Ovary (tissue), 9 donors: Measurements from ENCODE around the gene BCL2L13. TPM values are rescaled to one million over a fixed set of nuclear protein-coding genes. Genes with fewer than 3 reads are reported as not detected.

ENCODE experiments used
- DNase-seq, 5 donors: peaks; one replicate each; pipeline ENCODE4 v3.0.0-alpha.2; 2019 to 2020
- H3K27ac ChIP-seq, 2 donors: fragments of 200-600 bp; one replicate each; pipeline versions ENCODE4 v1.5.1 to v1.8.0; 2019 to 2022
- H3K27me3 ChIP-seq: fragments of 200-600 bp; one replicate; pipeline ENCODE4 v1.8.0; 2022
- H3K36me3 ChIP-seq: fragments of 200-600 bp; sonication (generic); one replicate; pipeline ENCODE4 v1.5.1; 2019
- H3K4me1 ChIP-seq: one replicate; pipeline ENCODE4 v1.8.1; 2013; ENCODE audit warnings: mild to moderate bottlenecking, moderate library complexity; ENCODE audit not compliant: insufficient read depth
- H3K4me3 ChIP-seq: fragments of 200-600 bp; sonication (generic); one replicate; pipeline ENCODE4 v1.5.1; 2017
- H3K9me3 ChIP-seq, 2 donors: fragments of 200-600 bp in 1 of 2; sonication (generic) in 1 of 2; one replicate each; pipeline versions ENCODE4 v1.5.1 to v1.8.1; 2013 to 2019; ENCODE audit warnings: mild to moderate bottlenecking in 1 of 2, moderate library complexity in 1 of 2
- EP300 ChIP-seq: sonication (generic); formaldehyde crosslinking; IDR thresholded peaks from one replicate; pipeline ENCODE4 v1.6.1; 2017; ENCODE audit warnings: antibody characterized with exemption
- POLR2A ChIP-seq: fragments of 450-650 bp; IDR thresholded peaks from one replicate; pipeline ENCODE4 v1.6.1; 2017; ENCODE audit warnings: antibody characterized with exemption, mild to moderate bottlenecking, moderate library complexity
- whole genome bisulfite sequencing, 3 donors: extraction: QIAGEN DNeasy Blood & Tissue Kit in 1 of 3; methylation state at CpG; one replicate each; pipeline versions ENCODE4 v1.1.5 to v1.1.7; 2013 to 2017; 5-methylcytosine and 5-hydroxymethylcytosine counted together
- intact Hi-C, 4 donors: fragments of 100-400 bp; cut with DNase I; formaldehyde crosslinking; loops; one replicate each; pipeline versions ENCODE4 v1.11.0 to v1.15.1; 2022 to 2023
- polyA plus RNA-seq, 2 donors: library from polyadenylated mRNA; stranded (reverse); fragments of 200-250 nt in 1 of 2; fragments of 350-450 nt in 1 of 2; fragmentation: Illumina TruSeq in 1 of 2; extraction: RNeasy Lipid Tissue Mini Kit (QIAGEN cat#74804) in 1 of 2; gene quantifications; one replicate each; pipeline ENCODE4 v1.2.3, GENCODE V29; 2013 to 2014
- total RNA-seq, 7 donors: library from RNA; depleted of rRNA in 2 of 7; stranded (reverse); fragments of >200 nt in 2 of 7; fragmentation: NEBNext Ultra II Directional in 3 of 7; extraction: Animal tissue kit (Norgen Biotek cat#: 25700) in 3 of 7; gene quantifications; one replicate each; pipeline versions ENCODE4 v1.1.0 to v1.2.4, GENCODE V29; 2016 to 2023
- TF ChIP-seq, protein P1 (sequence below), 3 donors: fragments of 450-650 bp in 2 of 3; fragments of 200-600 bp in 1 of 3; IDR thresholded peaks; one replicate each; pipeline versions ENCODE4 v1.5.1 to v1.8.0; 2016 to 2022; ENCODE audit warnings: antibody characterized with exemption in 3 of 3, mild to moderate bottlenecking in 1 of 3
- donor health status: DM: no; HTN: no; CAD: no; lungs with moderate emphysema.
- donor health status: DM: no; HTN: no; CAD: no.
- donor health status: Bipolar disorder and iron deficiency.
- donor health status: DM: yes; HTN: yes; CAD: no.
- donor health status: DM: no; HTN: no; CAD: no.
- donor health status: DM: yes; HTN: yes; CAD: no.

The BCL2L13 gene
- total and polyA plus RNA-seq, 9 donors: 19.9 to 39.5 (median 33.8) TPM

DNA sequence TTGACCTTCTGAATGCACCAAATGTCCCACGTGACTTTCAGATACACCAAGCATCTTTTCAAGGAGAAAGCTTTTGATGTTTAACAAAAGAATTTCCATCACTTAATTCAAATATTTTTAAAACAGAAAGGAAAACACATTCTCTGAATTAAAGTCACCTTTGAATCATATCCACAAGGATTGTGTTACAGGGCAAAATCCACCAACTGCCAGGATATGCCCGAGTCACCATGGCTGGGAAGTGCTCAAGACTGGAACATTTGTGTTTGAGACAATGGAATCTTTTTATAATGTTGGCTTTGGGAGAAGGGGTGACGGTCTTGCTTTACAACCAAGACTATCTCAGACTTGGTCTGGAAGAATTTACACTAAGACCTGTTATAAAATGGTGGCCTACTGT is 94.9 kb downstream of the BCL2L13 start:
- Histone ChIP-seq H3K4me1 (no peaks in the 10 kb centered on the region), H3K27ac (no peak overlapping the region), H3K27me3 (no peaks in the 10 kb centered on the region), H3K4me3 (no peak overlapping the region), H3K36me3 (no peaks in the 10 kb centered on the region), H3K9me3 (no peaks in the 10 kb centered on the region)
- intact Hi-C loops: no loop called here
- no peak for DNase-seq
- WGBS, 3 donors: 58 to 70% (median 68%) methylated on average over 3 of the region's 3 CpGs
- TF ChIP-seq POLR2A (no peak), EP300 (no peak)
- TF ChIP-seq, protein P1, sequence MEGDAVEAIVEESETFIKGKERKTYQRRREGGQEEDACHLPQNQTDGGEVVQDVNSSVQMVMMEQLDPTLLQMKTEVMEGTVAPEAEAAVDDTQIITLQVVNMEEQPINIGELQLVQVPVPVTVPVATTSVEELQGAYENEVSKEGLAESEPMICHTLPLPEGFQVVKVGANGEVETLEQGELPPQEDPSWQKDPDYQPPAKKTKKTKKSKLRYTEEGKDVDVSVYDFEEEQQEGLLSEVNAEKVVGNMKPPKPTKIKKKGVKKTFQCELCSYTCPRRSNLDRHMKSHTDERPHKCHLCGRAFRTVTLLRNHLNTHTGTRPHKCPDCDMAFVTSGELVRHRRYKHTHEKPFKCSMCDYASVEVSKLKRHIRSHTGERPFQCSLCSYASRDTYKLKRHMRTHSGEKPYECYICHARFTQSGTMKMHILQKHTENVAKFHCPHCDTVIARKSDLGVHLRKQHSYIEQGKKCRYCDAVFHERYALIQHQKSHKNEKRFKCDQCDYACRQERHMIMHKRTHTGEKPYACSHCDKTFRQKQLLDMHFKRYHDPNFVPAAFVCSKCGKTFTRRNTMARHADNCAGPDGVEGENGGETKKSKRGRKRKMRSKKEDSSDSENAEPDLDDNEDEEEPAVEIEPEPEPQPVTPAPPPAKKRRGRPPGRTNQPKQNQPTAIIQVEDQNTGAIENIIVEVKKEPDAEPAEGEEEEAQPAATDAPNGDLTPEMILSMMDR (IDR thresholded peaks at IDR 0.05): no peak

DNA sequence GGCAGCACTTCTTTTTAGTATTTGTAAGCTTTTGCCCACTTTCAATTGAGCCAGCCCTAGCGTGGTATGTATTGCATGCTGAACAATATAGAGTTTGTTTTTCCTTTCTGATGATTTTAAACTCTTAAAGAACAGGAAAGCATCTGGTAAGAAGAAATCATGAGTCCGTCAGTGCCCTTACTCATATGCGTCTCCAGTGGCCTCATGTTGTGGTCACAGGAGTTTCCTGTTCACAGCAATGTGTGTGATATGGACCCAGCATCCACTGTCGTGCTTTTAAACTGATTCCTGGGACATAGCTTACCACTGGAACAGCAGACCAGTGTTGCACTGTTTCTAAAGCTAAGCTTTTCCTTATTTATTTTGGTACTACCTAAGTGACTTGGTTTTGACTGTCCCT is 95.6 kb downstream of the BCL2L13 start:
- intact Hi-C loops: no loop called here
- TF ChIP-seq, protein P1 (IDR thresholded peaks at IDR 0.05): no peak
- TF ChIP-seq POLR2A (no peak), EP300 (no peak)
- no peaks in the 10 kb centered on the region for H3K4me1 ChIP-seq
- H3K4me3 ChIP-seq: no peak overlapping the region
- no peaks in the 10 kb centered on the region for H3K27me3 ChIP-seq
- no peak for DNase-seq
- no peaks in the 10 kb centered on the region for H3K9me3 ChIP-seq
- WGBS, 3 donors: 81 to 87% (median 83%) methylated on average over 4 of the region's 4 CpGs
- no peaks in the 10 kb centered on the region for H3K36me3 ChIP-seq
- no peak overlapping the region for H3K27ac ChIP-seq

DNA sequence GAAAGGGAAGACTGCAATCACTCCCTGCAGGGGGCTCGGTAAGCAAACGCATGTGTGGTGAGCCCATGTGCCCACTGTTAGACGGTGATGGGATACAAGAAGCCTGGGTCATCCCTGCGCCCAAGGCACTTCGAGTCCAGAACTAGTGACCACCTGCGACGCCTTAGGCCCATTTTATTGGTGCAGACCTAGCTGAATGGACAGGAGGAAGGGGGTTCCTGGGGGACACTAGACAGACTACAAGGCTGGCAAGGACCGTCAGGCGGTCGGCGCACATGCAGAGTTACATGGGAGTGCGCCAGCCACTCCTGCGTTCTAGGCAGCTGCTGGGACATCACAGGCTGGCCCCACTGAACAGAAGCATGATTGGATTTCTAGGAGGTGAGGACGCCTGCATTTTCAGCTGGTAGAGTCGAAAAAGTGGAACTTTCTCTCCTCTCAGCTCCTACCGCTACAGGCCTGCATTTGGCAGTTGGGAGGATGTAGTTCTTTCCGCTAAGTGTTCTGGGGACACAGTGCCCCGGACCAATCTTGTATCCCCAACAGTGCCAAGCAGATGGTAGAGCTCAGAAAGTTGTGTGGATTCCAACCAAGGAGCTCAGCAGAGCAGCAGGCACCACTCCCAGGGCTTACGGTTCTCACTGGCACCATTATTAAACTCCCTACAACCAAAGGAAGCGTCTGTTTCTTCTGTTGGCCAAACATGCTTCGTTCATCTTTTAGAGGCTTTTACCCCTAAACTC is 100.0 kb downstream of the BCL2L13 start:
- TF ChIP-seq POLR2A (no peak), EP300 (no peak)
- TF ChIP-seq, protein P1 (IDR thresholded peaks at IDR 0.05): no peak
- no peaks in the 10 kb centered on the region for H3K27me3 ChIP-seq
- DNase-seq: no peak
- no peaks in the 10 kb centered on the region for H3K9me3 ChIP-seq
- no peak overlapping the region for H3K27ac ChIP-seq
- intact Hi-C loops: no loop called here
- no peak overlapping the region for H3K4me3 ChIP-seq
- WGBS, 3 donors: 79 to 87% (median 82%) methylated on average over 21 of the region's 21 CpGs
- peaks cover 1% of the 10 kb centered on the region for H3K4me1 ChIP-seq
- no peaks in the 10 kb centered on the region for H3K36me3 ChIP-seq

DNA sequence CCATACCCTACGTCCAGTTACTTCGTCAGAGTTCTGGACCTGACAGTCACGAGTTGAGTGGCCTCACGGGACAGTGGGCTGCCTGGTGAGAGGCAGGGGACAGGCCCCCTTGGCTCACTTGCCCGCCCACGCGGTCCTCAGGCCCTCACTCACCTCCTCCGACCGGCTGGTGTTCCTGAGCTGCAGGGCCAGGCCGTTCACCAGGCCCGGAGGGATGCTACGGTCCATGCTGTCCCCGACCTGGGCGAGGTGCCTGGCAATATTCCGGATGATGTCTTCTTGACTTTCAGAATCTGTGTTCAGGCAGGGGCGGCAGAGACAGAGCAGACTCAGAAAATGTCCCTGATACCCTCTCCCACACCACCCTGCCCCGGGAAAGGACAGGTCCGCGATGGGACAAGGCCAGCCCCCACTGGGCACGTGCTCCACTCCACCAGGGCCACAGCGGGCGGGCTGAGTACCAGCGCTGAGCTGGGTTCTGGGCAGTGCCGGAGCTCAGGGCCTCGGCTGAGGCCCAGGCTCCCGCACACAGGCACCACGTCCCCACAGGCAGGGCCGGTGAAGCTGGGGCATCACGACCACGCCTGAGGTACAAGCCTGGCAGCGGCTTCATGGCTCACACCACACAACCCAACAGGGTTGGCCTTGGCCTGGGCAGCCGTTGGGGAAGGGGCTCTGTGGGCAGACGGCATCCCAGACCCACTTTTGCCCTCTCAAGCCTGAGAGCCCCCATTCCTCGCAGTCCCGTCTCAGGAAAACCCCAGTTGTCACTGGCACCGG is 100.8 kb downstream of the BCL2L13 start:
- DNase-seq: no peak
- Histone ChIP-seq H3K36me3 (no peaks in the 10 kb centered on the region), H3K27me3 (no peaks in the 10 kb centered on the region), H3K27ac (no peak overlapping the region), H3K9me3 (no peaks in the 10 kb centered on the region), H3K4me1 (peaks cover 9% of the 10 kb centered on the region), H3K4me3 (no peak overlapping the region)
- intact Hi-C loops: no loop called here
- 92 to 95% (median 93%) methylated on average over 27 to 36 of the region's 36 CpGs for WGBS, 3 donors
- TF ChIP-seq, protein P1 (IDR thresholded peaks at IDR 0.05): no peak
- TF ChIP-seq POLR2A: no peak
- no peak for TF ChIP-seq EP300
